ENCODE data around the gene TRAPPC10.
A peak's percentile ranks its signal among the peaks of the same experiment; 100 is the strongest.

The TRAPPC10 gene

DNA sequence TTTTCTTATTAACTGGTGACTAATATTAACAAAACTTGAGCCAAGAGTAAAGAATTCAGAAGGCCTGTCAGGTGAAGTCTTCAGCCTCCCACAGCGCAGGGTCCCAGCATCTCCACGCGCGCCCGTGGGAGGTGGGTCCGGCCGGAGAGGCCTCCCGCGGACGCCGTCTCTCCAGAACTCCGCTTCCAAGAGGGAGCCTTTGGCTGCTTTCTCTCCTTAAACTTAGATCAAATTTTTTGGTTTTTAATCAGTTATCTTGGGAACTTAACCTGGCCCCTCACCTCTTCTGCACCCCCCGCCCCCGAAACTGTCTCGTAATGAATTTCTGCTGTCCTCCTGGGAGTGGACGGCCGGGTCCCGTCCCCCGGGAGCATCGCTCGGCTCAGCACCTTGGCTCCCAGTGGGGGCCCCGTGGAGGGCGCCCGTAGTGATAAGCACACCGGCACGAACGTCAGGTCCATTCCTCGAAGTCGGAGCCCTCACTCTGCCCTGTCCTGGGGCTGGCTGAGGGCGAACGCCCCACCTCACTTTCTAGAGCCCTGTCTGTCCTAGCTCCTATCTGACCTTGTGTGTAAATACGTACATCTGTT is 29.5 kb upstream of the TRAPPC10 start:
- DNase-seq, result no peak

DNA sequence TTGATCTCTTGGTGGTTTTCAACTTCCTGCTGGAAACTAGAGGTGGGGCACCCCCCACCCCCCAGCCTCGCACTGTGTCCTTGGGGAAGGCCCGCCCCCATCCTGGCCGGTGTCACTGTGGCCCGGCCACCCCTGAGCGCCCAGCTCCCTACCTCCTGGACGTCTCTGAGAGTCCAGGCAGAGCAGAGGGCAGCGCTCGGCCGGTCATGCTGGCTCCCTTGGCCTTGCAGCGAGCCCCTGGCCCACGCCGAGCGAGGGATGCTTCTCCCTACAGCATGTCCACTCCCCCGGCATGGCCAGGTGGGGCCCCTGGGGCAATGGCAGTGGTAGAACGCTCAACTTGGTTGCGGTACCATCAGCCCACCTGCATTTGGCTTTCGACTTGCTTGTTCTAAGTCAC is 28.7 kb upstream of the TRAPPC10 start:
- no peak for DNase-seq

GRCh38 chr21:43983860-43984420 is 28.2 kb upstream of the TRAPPC10 start:
- no peak for DNase-seq

DNA sequence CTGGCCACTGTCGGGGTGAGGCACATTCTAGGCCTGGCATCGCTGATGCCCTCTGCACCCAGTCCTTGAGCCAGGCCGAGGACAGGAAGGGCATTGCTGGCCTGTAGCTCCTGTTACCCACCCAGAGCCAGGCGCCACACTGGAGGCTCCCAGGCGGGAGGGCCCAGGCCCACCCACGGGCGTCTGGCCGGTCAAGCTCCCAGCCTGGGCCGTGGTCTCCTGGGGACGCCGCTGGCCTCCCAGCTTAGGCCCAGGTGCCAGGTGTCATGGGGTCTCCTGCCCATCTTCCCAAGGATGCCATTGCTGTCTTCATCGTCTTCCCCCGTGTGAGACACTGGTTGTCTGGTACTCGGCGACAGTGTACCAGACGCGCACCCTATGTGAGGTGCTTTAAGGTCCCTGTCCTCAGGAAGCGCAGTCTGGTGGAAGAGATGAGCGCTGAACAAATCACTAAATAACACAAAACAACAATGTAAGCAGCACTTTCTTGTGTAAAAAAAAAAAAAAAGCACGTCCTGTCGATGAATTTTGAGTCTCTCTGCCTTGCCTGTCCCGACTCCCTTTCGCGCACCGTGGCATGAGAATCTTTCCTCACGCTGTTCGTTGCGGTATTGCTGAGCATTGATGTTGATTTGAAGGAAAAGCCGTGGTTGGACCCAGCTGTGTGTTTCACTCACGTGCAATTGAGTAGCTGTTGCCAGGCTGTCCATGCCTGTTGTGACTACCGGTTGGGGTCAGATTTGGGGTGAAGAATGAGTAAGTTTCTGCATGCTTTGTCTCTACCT is 27.0 kb upstream of the TRAPPC10 start:
- DNase-seq, result no peak

DNA sequence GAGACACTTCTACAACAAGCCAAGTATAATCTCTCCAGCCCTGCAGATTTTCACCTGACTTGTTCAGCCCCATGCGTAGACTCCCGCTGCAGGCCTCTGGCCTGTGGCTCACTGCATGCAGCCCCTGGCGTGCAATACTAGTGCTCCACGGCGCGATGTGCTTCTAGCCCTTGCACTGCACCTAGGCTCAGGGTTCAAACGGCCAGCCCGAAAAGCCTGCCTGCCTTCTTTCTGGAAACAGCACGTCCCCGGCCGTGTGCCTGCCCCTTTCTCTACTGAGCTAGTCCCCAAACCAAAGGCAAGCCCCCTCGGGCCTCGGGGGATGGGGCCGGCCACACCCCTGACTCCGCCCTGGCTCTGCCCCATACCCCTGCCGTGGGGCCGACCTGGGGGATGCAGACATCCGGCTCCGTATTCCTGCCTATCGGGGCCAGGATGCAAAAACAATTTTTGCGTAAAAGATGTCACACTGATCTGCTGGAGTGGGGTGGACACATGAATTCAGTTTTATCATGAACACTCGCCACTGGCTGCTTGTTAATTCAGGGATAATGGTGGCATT is 26.3 kb upstream of the TRAPPC10 start:
- no peak for DNase-seq

GRCh38 chr21:43986544-43987451 is 25.3 kb upstream of the TRAPPC10 start:
- DNase-seq, result peak; percentile 18

DNA sequence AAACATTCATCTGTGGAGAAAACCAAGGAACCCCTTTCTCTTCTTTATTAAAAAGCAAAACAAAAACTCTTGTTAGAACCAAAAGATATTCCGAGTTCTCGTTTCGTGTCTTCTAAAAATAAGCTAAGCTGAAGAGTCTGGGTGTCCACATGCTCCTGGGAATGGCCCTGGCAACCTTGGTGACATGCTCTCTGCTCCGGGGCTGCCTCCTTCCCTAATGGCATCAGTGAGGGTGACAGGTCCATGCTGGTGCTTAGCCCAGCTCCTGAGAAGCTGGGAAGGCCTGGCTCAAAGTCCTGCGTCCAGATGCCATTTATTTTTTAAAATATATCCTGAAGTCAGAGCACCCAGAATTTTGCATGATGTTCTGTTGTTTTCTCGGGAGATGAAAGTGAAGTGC is 24.6 kb upstream of the TRAPPC10 start:
- no peak for DNase-seq

DNA sequence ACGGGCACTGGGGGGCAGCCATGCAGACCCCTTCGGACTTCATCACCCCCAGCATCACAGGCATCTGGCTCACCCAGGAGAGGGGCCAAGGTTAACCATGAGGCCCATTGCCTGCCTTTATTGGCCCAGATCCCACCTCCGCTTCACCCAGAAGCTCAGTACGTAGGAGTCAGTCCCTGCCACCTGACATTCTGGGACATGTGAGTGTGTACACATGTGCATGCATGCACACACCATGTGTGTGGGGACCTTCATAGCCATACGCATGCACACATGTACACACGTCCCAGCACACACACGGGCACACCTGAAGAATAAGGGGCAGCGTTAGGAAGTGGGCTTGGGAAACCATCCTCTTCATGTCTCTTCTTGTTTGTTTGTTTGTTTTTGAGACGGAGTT is 24.1 kb upstream of the TRAPPC10 start:
- no peak for DNase-seq

- no peak for DNase-seq
Measured at GRCh38 chr21:43988506-43989230, 23.4 kb upstream of the TRAPPC10 start.

DNA sequence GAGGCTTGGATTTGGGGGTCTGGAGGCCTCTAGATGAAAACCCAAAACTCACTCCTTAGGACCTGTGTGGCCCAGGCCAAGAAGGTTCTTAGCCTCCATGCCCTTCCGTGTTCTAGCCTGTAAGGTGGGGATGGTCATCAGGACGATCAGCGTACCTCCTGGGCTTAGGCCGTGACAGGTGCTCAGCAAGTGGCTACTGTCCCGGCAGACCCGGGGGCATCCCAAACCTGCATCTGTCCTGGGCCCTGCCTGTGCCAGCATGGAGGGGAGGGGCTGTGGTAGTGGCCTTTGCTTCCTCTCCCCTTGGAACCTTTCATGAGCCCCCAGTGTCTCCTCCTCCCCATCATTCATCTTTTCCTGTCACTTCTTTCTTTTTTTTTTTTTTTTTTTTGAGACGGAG is 22.7 kb upstream of the TRAPPC10 start:
- no peak for DNase-seq

- no peak for DNase-seq
Measured at GRCh38 chr21:43991447-43991991, 20.6 kb upstream of the TRAPPC10 start.

- no peak for DNase-seq
Measured at GRCh38 chr21:43992121-43992520, 20.0 kb upstream of the TRAPPC10 start.

- DNase-seq, result no peak
Measured at GRCh38 chr21:43993420-43993934, 18.6 kb upstream of the TRAPPC10 start.

- no peak for DNase-seq
Measured at GRCh38 chr21:43994085-43994484, 18.0 kb upstream of the TRAPPC10 start.

- no peak for DNase-seq
Measured at GRCh38 chr21:43994646-43995045, 17.5 kb upstream of the TRAPPC10 start.

- no peak for DNase-seq
Measured at GRCh38 chr21:43995521-43996105, 16.5 kb upstream of the TRAPPC10 start.

GRCh38 chr21:43997766-43998742 is 14.1 kb upstream of the TRAPPC10 start:
- no peak for DNase-seq

- DNase-seq, result no peak
Measured at GRCh38 chr21:44000360-44000759, 11.7 kb upstream of the TRAPPC10 start.

DNA sequence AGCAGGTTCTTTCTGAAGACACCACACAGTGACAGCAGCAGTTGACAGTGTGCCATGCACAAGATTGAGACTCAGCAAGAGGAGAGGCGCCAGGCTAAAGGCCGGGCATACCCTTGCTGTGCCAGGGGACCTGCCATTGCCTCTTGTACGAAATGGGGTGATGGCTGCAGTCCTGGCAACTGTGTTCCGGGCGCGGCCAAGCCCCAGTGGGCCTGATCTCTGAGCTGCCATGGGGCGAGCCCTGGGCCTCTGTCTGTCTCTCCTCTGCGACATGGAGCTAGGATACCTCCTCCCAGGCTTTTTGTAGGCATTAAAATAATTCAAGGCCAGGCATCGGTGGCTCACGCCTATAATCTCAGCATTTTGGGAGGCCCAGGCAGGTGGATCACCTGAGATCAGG is 9.6 kb upstream of the TRAPPC10 start:
- DNase-seq, result no peak

- DNase-seq, result no peak
Measured at GRCh38 chr21:44003307-44003966, 8.7 kb upstream of the TRAPPC10 start.

All from NCI-H2171 (cell line).